Upper lobe of left lung (tissue), 6 donors: ENCODE results near the gene COL27A1. TPM values are rescaled to one million over a fixed set of nuclear protein-coding genes. Genes with fewer than 3 reads are reported as not detected.

ENCODE experiments used
- ATAC-seq, 2 donors: fragments of 200-7000 bp; cut with Tn5 transposase; one replicate each; pipeline ENCODE4 v1.9.1; 2022; ENCODE audit warnings: mild to moderate bottlenecking in 2 of 2, moderate library complexity in 2 of 2; ENCODE audit not compliant: low FRiP score in 2 of 2
- DNase-seq, 2 donors: peaks; one replicate each; pipeline ENCODE4 v3.0.0-alpha.2; 2019 to 2020
- H3K27ac ChIP-seq, 4 donors: fragments of 200-600 bp; sonication (generic); one replicate each; pipeline ENCODE4 v1.5.1; 2016 to 2019
- H3K27me3 ChIP-seq, 4 donors: fragments of 200-600 bp; sonication (generic); one replicate each; pipeline ENCODE4 v1.5.1; 2017 to 2019
- H3K36me3 ChIP-seq, 4 donors: fragments of 200-600 bp; sonication (generic); one replicate each; pipeline ENCODE4 v1.5.1; 2016 to 2019
- H3K4me1 ChIP-seq, 4 donors: fragments of 200-600 bp; sonication (generic); one replicate each; pipeline ENCODE4 v1.5.1; 2018 to 2019
- H3K4me3 ChIP-seq, 4 donors: fragments of 200-600 bp; sonication (generic); one replicate each; pipeline ENCODE4 v1.5.1; 2017 to 2019; ENCODE audit warnings: mild to moderate bottlenecking in 2 of 4, moderate library complexity in 1 of 4
- H3K9me3 ChIP-seq, 4 donors: fragments of 200-600 bp; sonication (generic); one replicate each; pipeline ENCODE4 v1.5.1; 2018 to 2019
- CTCF ChIP-seq, 6 experiments: fragments of 450-650 bp in 4 of 6; fragments of 200-600 bp in 2 of 6; sonication (generic) in 2 of 6; IDR thresholded peaks; one replicate each; pipeline ENCODE4 v1.5.1; 2016 to 2019; ENCODE audit warnings: antibody characterized with exemption in 6 of 6
- EP300 ChIP-seq, 4 donors: sonication (generic); formaldehyde crosslinking; IDR thresholded peaks; one replicate each; pipeline ENCODE4 v1.5.1; 2017; ENCODE audit warnings: antibody characterized with exemption in 4 of 4, control low read depth in 2 of 4
- POLR2A ChIP-seq, 4 donors: fragments of 450-650 bp; IDR thresholded peaks; one replicate each; pipeline ENCODE4 v1.5.1; 2016 to 2017; ENCODE audit warnings: antibody characterized with exemption in 4 of 4, mild to moderate bottlenecking in 2 of 4
- POLR2AphosphoS5 ChIP-seq, 2 donors: sonication (generic); formaldehyde crosslinking; IDR thresholded peaks; one replicate each; pipeline ENCODE4 v1.5.1; 2017; ENCODE audit warnings: antibody characterized with exemption in 2 of 2
- WGBS, 2 donors: methylation state at CpG; one replicate each; pipeline ENCODE4 v1.1.5; 2017 to 2018; 5-methylcytosine and 5-hydroxymethylcytosine counted together
- total RNA-seq, 6 donors: library from RNA; depleted of rRNA in 4 of 6; stranded (reverse); fragments of >200 nt in 4 of 6; gene quantifications; one replicate each; pipeline versions ENCODE4 v1.1.0 to v1.2.1, GENCODE V29; 2016 to 2021
- donor health status: DM: no; HTN: no; CAD: no; lungs with moderate emphysema.
- donor health status: DM: no; HTN: yes; CAD: no; lungs with severe emphysema.

The COL27A1 gene
- total RNA-seq, 6 donors from 2014 or later = 4.0 to 55.5 (median 9.2) TPM

DNA sequence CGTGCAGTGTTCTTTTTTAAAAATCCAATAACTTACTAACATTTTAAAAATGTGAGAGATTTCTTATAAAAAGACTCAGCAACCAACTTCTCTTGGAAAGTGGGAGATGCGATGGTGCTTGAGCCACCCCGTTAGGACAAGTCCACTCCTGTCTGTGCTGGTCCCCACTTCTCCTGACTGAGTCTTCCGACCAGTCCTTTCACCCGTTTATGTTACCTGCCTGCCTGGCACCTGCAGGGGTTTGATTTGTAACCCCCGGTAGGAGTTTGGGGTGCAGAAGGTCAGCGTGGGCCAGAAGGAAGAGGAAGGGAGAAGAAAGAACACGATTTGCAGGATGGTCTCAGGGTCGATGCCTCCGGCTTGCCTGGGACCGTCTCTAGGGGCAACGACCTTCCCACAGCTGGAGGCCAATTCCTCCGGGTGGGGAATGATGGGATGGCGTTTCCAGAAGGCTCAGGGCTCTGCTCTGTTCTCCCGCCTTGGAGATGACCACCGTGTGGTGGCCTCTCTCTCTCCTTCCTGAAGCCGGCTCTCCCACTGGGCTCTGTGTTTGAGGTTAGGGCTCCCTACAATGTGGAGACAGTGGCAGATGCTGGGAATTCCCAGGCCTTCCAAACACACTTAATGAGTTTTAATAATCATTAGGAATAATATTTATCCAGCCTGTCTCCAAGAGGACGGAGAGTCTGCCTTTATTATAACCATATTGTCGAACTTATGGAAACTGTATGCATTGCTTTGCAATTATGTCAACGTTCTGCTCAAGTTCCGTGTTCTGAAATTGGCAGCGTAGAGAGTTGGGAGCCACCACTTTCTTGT lies 14.8 kb downstream of the COL27A1 start:
- no peaks in the 10 kb centered on the region for H3K9me3 ChIP-seq
- 68 to 80% methylated on average over 20 to 22 of the region's 22 CpGs for WGBS, 2 donors
- no peak overlapping the region for H3K4me3 ChIP-seq
- H3K27ac ChIP-seq = no peak overlapping the region
- no peaks in the 10 kb centered on the region for H3K36me3 ChIP-seq
- no peaks in the 10 kb centered on the region for H3K27me3 ChIP-seq
- no peak for TF ChIP-seq CTCF (IDR thresholded peaks at IDR 0.05)
- TF ChIP-seq EP300 (IDR thresholded peaks at IDR 0.05) = no peak
- TF ChIP-seq POLR2AphosphoS5 (IDR thresholded peaks at IDR 0.05) = no peak
- no peak for TF ChIP-seq POLR2A (IDR thresholded peaks at IDR 0.05)
- peaks cover 0 to 1% (median 0%) of the 10 kb centered on the region in 4 donors for H3K4me1 ChIP-seq
- DNase-seq (no peak), ATAC-seq (no peak)

GRCh38 chr9:114170771-114171461 lies 15.6 kb downstream of the COL27A1 start:
- no peak overlapping the region for H3K27ac ChIP-seq
- DNase-seq = no peak
- TF ChIP-seq POLR2A (IDR thresholded peaks at IDR 0.05) (no peak), CTCF (IDR thresholded peaks at IDR 0.05) (no peak), POLR2AphosphoS5 (IDR thresholded peaks at IDR 0.05) (no peak), EP300 (IDR thresholded peaks at IDR 0.05) (no peak)
- H3K4me3 ChIP-seq = no peak overlapping the region
- no peak for ATAC-seq
- H3K9me3 ChIP-seq = no peaks in the 10 kb centered on the region
- 82 to 90% methylated on average over 6 to 11 of the region's 11 CpGs for WGBS, 2 donors
- peaks cover 0 to 3% (median 0%) of the 10 kb centered on the region in 4 donors for H3K4me1 ChIP-seq
- H3K36me3 ChIP-seq = no peaks in the 10 kb centered on the region
- H3K27me3 ChIP-seq = no peaks in the 10 kb centered on the region

DNA sequence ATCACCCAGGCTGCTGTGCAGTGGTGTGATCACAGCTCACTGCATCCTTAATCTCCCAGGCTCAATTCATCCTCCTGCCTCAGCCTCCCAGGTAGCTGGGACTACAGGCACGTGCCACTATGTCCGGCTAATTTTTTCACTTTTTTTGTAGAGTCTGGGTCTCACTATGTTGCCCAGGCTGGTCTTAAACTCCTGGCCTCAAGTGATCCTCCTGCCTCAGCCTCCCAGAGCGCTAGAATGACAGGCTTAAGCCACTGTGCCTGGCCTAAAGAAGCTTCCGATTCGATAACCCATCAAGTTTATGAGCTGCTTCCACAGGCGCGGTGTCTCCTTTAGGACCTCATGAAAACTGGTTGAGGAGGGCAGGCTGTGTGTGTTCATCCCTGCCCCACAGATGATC lies 16.2 kb downstream of the COL27A1 start:
- DNase-seq (no peak), ATAC-seq (no peak)
- Histone ChIP-seq H3K36me3 (no peaks in the 10 kb centered on the region), H3K9me3 (no peaks in the 10 kb centered on the region), H3K27ac (no peak overlapping the region), H3K4me1 (peaks cover 0 to 3% (median 0%) of the 10 kb centered on the region in 4 donors), H3K27me3 (no peaks in the 10 kb centered on the region), H3K4me3 (no peak overlapping the region)
- TF ChIP-seq POLR2AphosphoS5 (IDR thresholded peaks at IDR 0.05) (no peak), CTCF (IDR thresholded peaks at IDR 0.05) (no peak), EP300 (IDR thresholded peaks at IDR 0.05) (no peak), POLR2A (IDR thresholded peaks at IDR 0.05) (no peak)
- WGBS, 2 donors = 92 to 99% methylated on average over 7 of the region's 7 CpGs

- H3K36me3 ChIP-seq = no peaks in the 10 kb centered on the region
- ATAC-seq (no peak), DNase-seq (no peak)
- peaks cover 0 to 10% (median 3%) of the 10 kb centered on the region in 4 donors for H3K4me1 ChIP-seq
- H3K27ac ChIP-seq = no peak overlapping the region
- 75 to 91% methylated on average over 16 to 20 of the region's 20 CpGs for WGBS, 2 donors
- no peak overlapping the region for H3K4me3 ChIP-seq
- no peaks in the 10 kb centered on the region for H3K9me3 ChIP-seq
- TF ChIP-seq EP300 (IDR thresholded peaks at IDR 0.05) (no peak), POLR2A (IDR thresholded peaks at IDR 0.05) (no peak), CTCF (IDR thresholded peaks at IDR 0.05) (no peak), POLR2AphosphoS5 (IDR thresholded peaks at IDR 0.05) (no peak)
- no peaks in the 10 kb centered on the region for H3K27me3 ChIP-seq
Measured at GRCh38 chr9:114172981-114173833, 17.9 kb downstream of the COL27A1 start.
